Measurements from ENCODE around the gene MAP3K15. TPM values are rescaled to one million over a fixed set of nuclear protein-coding genes. Genes with fewer than 3 reads are reported as not detected.

MAP3K15 gene
- total and polyA plus RNA-seq, 10 donors = 0.86 to 11.3 (median 7.1) TPM

GRCh38 chrX:19555236-19555635 is 39.9 kb upstream of the MAP3K15 start:
- no peak for DNase-seq
- Histone ChIP-seq H3K9me3 (no peaks in the 10 kb centered on the region), H3K27me3 (replicated peaks in 1 of 7) (no peaks in the 10 kb centered on the region), H3K36me3 (peaks cover 0 to 12% (median 0%) of the 10 kb centered on the region in 6 donors), H3K4me1 (no peaks in the 10 kb centered on the region), H3K4me3 (no peak overlapping the region), H3K27ac (no peak overlapping the region)
- no peak for TF ChIP-seq POLR2AphosphoS5 (IDR thresholded peaks at IDR 0.05)
- TF ChIP-seq POLR2A (IDR thresholded peaks at IDR 0.05) = no peak
- no peak for TF ChIP-seq CTCF (IDR thresholded peaks at IDR 0.05 in 8 of 11, conservative IDR thresholded peaks at IDR 0.05 in 3 of 11)
- intact Hi-C loops (cut with DNase I; ENCODE audit: low total_unique reads) = no loop called here
- 83 to 95% (median 88%) methylated on average over 5 of the region's 5 CpGs for WGBS, 5 donors

- no peak overlapping the region for H3K27ac ChIP-seq
- intact Hi-C loops (cut with DNase I; ENCODE audit: low total_unique reads) = no loop called here
- no peak for DNase-seq
- H3K4me1 ChIP-seq = no peaks in the 10 kb centered on the region
- no peaks in the 10 kb centered on the region for H3K27me3 ChIP-seq (replicated peaks in 1 of 7)
- TF ChIP-seq POLR2AphosphoS5 (IDR thresholded peaks at IDR 0.05) (no peak), CTCF (IDR thresholded peaks at IDR 0.05 in 8 of 11, conservative IDR thresholded peaks at IDR 0.05 in 3 of 11) (no peak), POLR2A (IDR thresholded peaks at IDR 0.05) (no peak)
- H3K4me3 ChIP-seq = no peak overlapping the region
- 40 to 77% (median 66%) methylated on average over 3 of the region's 3 CpGs for WGBS, 5 donors
- H3K36me3 ChIP-seq = peaks cover 0 to 17% (median 0%) of the 10 kb centered on the region in 6 donors
- no peaks in the 10 kb centered on the region for H3K9me3 ChIP-seq
Measured at GRCh38 chrX:19554786-19555185, 39.5 kb upstream of the MAP3K15 start.

GRCh38 chrX:19552793-19553192 is 37.5 kb upstream of the MAP3K15 start:
- no peak for TF ChIP-seq CTCF (IDR thresholded peaks at IDR 0.05 in 8 of 11, conservative IDR thresholded peaks at IDR 0.05 in 3 of 11)
- TF ChIP-seq POLR2A (IDR thresholded peaks at IDR 0.05) = no peak
- TF ChIP-seq POLR2AphosphoS5 (IDR thresholded peaks at IDR 0.05) = no peak
- intact Hi-C loops (cut with DNase I; ENCODE audit: low total_unique reads) = no loop called here
- Histone ChIP-seq H3K27ac (no peak overlapping the region), H3K4me3 (no peak overlapping the region), H3K27me3 (replicated peaks in 1 of 7) (no peaks in the 10 kb centered on the region), H3K9me3 (no peaks in the 10 kb centered on the region), H3K4me1 (no peaks in the 10 kb centered on the region), H3K36me3 (peaks cover 0 to 37% (median 5%) of the 10 kb centered on the region in 6 donors)
- no peak for DNase-seq
- 78 to 100% (median 91%) methylated on average over 6 of the region's 6 CpGs for WGBS, 5 donors

GRCh38 chrX:19549838-19550237 is 34.5 kb upstream of the MAP3K15 start:
- intact Hi-C loops (cut with DNase I; ENCODE audit: low total_unique reads) = no loop called here
- Histone ChIP-seq H3K4me1 (peaks cover 0 to 2% (median 0%) of the 10 kb centered on the region in 6 donors), H3K27me3 (replicated peaks in 1 of 7) (no peaks in the 10 kb centered on the region), H3K4me3 (no peak overlapping the region), H3K27ac (no peak overlapping the region), H3K9me3 (no peaks in the 10 kb centered on the region), H3K36me3 (peaks cover 0 to 57% (median 8%) of the 10 kb centered on the region in 6 donors)
- no peak for TF ChIP-seq CTCF (IDR thresholded peaks at IDR 0.05 in 8 of 11, conservative IDR thresholded peaks at IDR 0.05 in 3 of 11)
- TF ChIP-seq POLR2AphosphoS5 (IDR thresholded peaks at IDR 0.05) = no peak
- no peak for TF ChIP-seq POLR2A (IDR thresholded peaks at IDR 0.05)
- no peak for DNase-seq
- 74 to 95% (median 81%) methylated on average over 7 of the region's 7 CpGs for WGBS, 5 donors

Measured in spleen (tissue), 11 donors.